BLaER1 (cell line): ENCODE results near the gene PSMD13.
"Not testable (repeated sequence)": the region's sequence is repeated elsewhere in the genome, so short reads cannot be mapped to it uniquely, and the experiment has no call there.

Experiments
- H3K27ac ChIP-seq: shearing (Covaris generic); formaldehyde crosslinking; 2 replicates; pipeline ENCODE4 v1.8.1; 2022
- H3K27me3 ChIP-seq: shearing (Covaris generic); formaldehyde crosslinking; 2 replicates; pipeline ENCODE4 v1.8.1; 2022
- H3K36me3 ChIP-seq: shearing (Covaris generic); formaldehyde crosslinking; 2 replicates; pipeline ENCODE4 v1.8.1; 2022
- H3K4me1 ChIP-seq: shearing (Covaris generic); formaldehyde crosslinking; 2 replicates; pipeline ENCODE4 v1.8.1; 2022
- H3K4me2 ChIP-seq: shearing (Covaris generic); formaldehyde crosslinking; 2 replicates; pipeline ENCODE4 v1.8.1; 2022
- H3K4me3 ChIP-seq: shearing (Covaris generic); formaldehyde crosslinking; 2 replicates; pipeline ENCODE4 v1.8.1; 2022
- H3K9ac ChIP-seq: shearing (Covaris generic); formaldehyde crosslinking; 2 replicates; pipeline ENCODE4 v1.8.1; 2022
- H3K9me3 ChIP-seq: shearing (Covaris generic); formaldehyde crosslinking; 2 replicates; pipeline ENCODE4 v1.8.1; 2022
- H4K20me1 ChIP-seq: shearing (Covaris generic); formaldehyde crosslinking; 2 replicates; pipeline ENCODE4 v1.8.1; 2022
- Cebpa-rat ChIP-seq: shearing (Covaris generic); IDR thresholded peaks from 2 replicates; pipeline ENCODE4 v1.8.1; 2022

The PSMD13 gene

GRCh38 chr11:280706-281485 lies 44.1 kb downstream of the PSMD13 start:
- H3K4me3 ChIP-seq, result peak overlapping the region; percentile 53; the same call in 1 of the 2 replicates
- no peak for TF ChIP-seq Cebpa-rat
- H3K27me3 ChIP-seq, result peaks cover 85% of the 10 kb centered on the region
- no peak overlapping the region for H3K9ac ChIP-seq
- H3K9me3 ChIP-seq, result peaks cover 17% of the 10 kb centered on the region; the same call in 1 of the 2 replicates
- H3K4me1 ChIP-seq, result peaks cover 40% of the 10 kb centered on the region
- peaks cover 27% of the 10 kb centered on the region for H4K20me1 ChIP-seq
- no peak overlapping the region for H3K27ac ChIP-seq
- H3K36me3 ChIP-seq, result no peaks in the 10 kb centered on the region
- H3K4me2 ChIP-seq, result peak overlapping the region; percentile 71

GRCh38 chr11:281486-282161 lies 44.8 kb downstream of the PSMD13 start:
- Histone ChIP-seq H3K4me1 (peaks cover 40% of the 10 kb centered on the region), H3K36me3 (no peaks in the 10 kb centered on the region), H4K20me1 (peaks cover 27% of the 10 kb centered on the region), H3K4me2 (peak overlapping the region; percentile 71), H3K4me3 (peak overlapping the region; percentile 53; the same call in 1 of the 2 replicates), H3K27ac (no peak overlapping the region), H3K9ac (no peak overlapping the region), H3K27me3 (peaks cover 92% of the 10 kb centered on the region), H3K9me3 (peaks cover 10% of the 10 kb centered on the region; the same call in 1 of the 2 replicates)
- no peak for TF ChIP-seq Cebpa-rat

- peaks cover 98% of the 10 kb centered on the region for H3K27me3 ChIP-seq
- peaks cover 28% of the 10 kb centered on the region for H4K20me1 ChIP-seq
- no peak overlapping the region for H3K4me3 ChIP-seq
- H3K9me3 ChIP-seq, result peaks cover 8% of the 10 kb centered on the region; the same call in 1 of the 2 replicates
- no peak overlapping the region for H3K9ac ChIP-seq
- H3K4me1 ChIP-seq, result peaks cover 43% of the 10 kb centered on the region
- TF ChIP-seq Cebpa-rat, result no peak
- no peak overlapping the region for H3K4me2 ChIP-seq
- H3K27ac ChIP-seq, result no peak overlapping the region
- no peaks in the 10 kb centered on the region for H3K36me3 ChIP-seq
Observed at GRCh38 chr11:282171-282570, 45.4 kb downstream of the PSMD13 start.

- H3K4me1 ChIP-seq, result peaks cover 49% of the 10 kb centered on the region
- TF ChIP-seq Cebpa-rat, result no peak
- peaks cover 100% of the 10 kb centered on the region for H3K27me3 ChIP-seq
Observed at GRCh38 chr11:282630-283360, 46.0 kb downstream of the PSMD13 start.

GRCh38 chr11:283405-284104 lies 46.8 kb downstream of the PSMD13 start:
- H4K20me1 ChIP-seq, result peaks cover 40% of the 10 kb centered on the region
- no peak overlapping the region for H3K4me3 ChIP-seq
- H3K27ac ChIP-seq, result no peak overlapping the region
- no peak overlapping the region for H3K4me2 ChIP-seq
- no peak overlapping the region for H3K9ac ChIP-seq
- no peak for TF ChIP-seq Cebpa-rat
- H3K36me3 ChIP-seq, result no peaks in the 10 kb centered on the region
- H3K4me1 ChIP-seq, result peaks cover 56% of the 10 kb centered on the region
- H3K9me3 ChIP-seq, result peaks cover 8% of the 10 kb centered on the region; the same call in 1 of the 2 replicates
- H3K27me3 ChIP-seq, result peaks cover 100% of the 10 kb centered on the region

More at GRCh38 chr11:282630-283360, 46.0 kb downstream of the PSMD13 start:
- Histone ChIP-seq H3K4me2 (no peak overlapping the region), H3K36me3 (no peaks in the 10 kb centered on the region), H3K4me3 (no peak overlapping the region), H3K9ac (no peak overlapping the region), H3K27ac (no peak overlapping the region), H4K20me1 (peaks cover 35% of the 10 kb centered on the region), H3K9me3 (peaks cover 8% of the 10 kb centered on the region; the same call in 1 of the 2 replicates)

GRCh38 chr11:284105-285020 lies 47.6 kb downstream of the PSMD13 start:
- peaks cover 8% of the 10 kb centered on the region; the same call in 1 of the 2 replicates for H3K9me3 ChIP-seq
- no peak overlapping the region for H3K9ac ChIP-seq
- H3K4me2 ChIP-seq, result no peak overlapping the region
- TF ChIP-seq Cebpa-rat, result no peak
- H3K36me3 ChIP-seq, result no peaks in the 10 kb centered on the region
- H4K20me1 ChIP-seq, result peaks cover 40% of the 10 kb centered on the region
- H3K27ac ChIP-seq, result no peak overlapping the region
- H3K27me3 ChIP-seq, result peaks cover 95% of the 10 kb centered on the region
- no peak overlapping the region for H3K4me3 ChIP-seq
- peaks cover 49% of the 10 kb centered on the region for H3K4me1 ChIP-seq

- no peaks in the 10 kb centered on the region for H3K36me3 ChIP-seq
- peaks cover 86% of the 10 kb centered on the region for H3K27me3 ChIP-seq
- H3K9ac ChIP-seq, result no peak overlapping the region
- H3K4me1 ChIP-seq, result peaks cover 49% of the 10 kb centered on the region
- no peak overlapping the region for H3K4me3 ChIP-seq
- no peak overlapping the region for H3K27ac ChIP-seq
- H3K4me2 ChIP-seq, result no peak overlapping the region
- TF ChIP-seq Cebpa-rat, result no peak
- H4K20me1 ChIP-seq, result peaks cover 38% of the 10 kb centered on the region
- H3K9me3 ChIP-seq, result peaks cover 6% of the 10 kb centered on the region; the same call in 1 of the 2 replicates
Observed at GRCh38 chr11:285021-285893, 48.5 kb downstream of the PSMD13 start.

GRCh38 chr11:285894-286220 lies 49.1 kb downstream of the PSMD13 start:
- Histone ChIP-seq H3K4me2 (no peak overlapping the region), H3K9ac (no peak overlapping the region), H4K20me1 (peaks cover 34% of the 10 kb centered on the region), H3K4me1 (peaks cover 49% of the 10 kb centered on the region), H3K27me3 (peaks cover 80% of the 10 kb centered on the region), H3K36me3 (peaks cover 4% of the 10 kb centered on the region; the same call in 1 of the 2 replicates), H3K4me3 (no peak overlapping the region), H3K9me3 (no peaks in the 10 kb centered on the region), H3K27ac (no peak overlapping the region)
- TF ChIP-seq Cebpa-rat, result no peak

- H3K9me3 ChIP-seq, H3K27ac ChIP-seq: not testable (repeated sequence)
- Histone ChIP-seq H3K36me3 (peaks cover 18% of the 10 kb centered on the region), H3K4me2 (peak overlapping the region; percentile 99), H4K20me1 (peaks cover 24% of the 10 kb centered on the region), H3K9ac (peak overlapping the region; percentile 81; the same call in 1 of the 2 replicates), H3K4me3 (peak overlapping the region; percentile 78), H3K4me1 (peaks cover 50% of the 10 kb centered on the region), H3K27me3 (peaks cover 66% of the 10 kb centered on the region)
Observed at GRCh38 chr11:286977-287820, 50.4 kb downstream of the PSMD13 start.
